CD4-positive, alpha-beta T cell treated with Interleukin-17A for 4 hours (primary cell): ENCODE data around the gene FRMD4B.

Experiments
- DNase-seq: peaks from one replicate; pipeline ENCODE4 v3.0.0-alpha.2; 2020; ENCODE audit warnings: mixed read lengths

Gene FRMD4B

GRCh38 chr3:69385723-69386555, at the start of gene FRMD4B:
TSS of gene FRMD4B (minus strand) at chr3:69386088. CDS start at chr3:69385989, 99 bp downstream.
- peak; percentile 7 for DNase-seq

- DNase-seq, result no peak
These were observed 48.1 kb upstream of the FRMD4B start for GRCh38 chr3:69433969-69434325.

GRCh38 chr3:69433121-69433968, 47.5 kb upstream of the FRMD4B start:
- no peak for DNase-seq

- no peak for DNase-seq
These were observed 42.9 kb upstream of the FRMD4B start for GRCh38 chr3:69428657-69429255.

GRCh38 chr3:69426967-69427304, 41.0 kb upstream of the FRMD4B start:
- DNase-seq, result no peak

GRCh38 chr3:69426291-69426966, 40.5 kb upstream of the FRMD4B start:
- DNase-seq, result no peak

- peak; percentile 13 for DNase-seq
These were observed 39.4 kb upstream of the FRMD4B start for GRCh38 chr3:69425249-69425648.

- DNase-seq, result no peak
These were observed 37.7 kb upstream of the FRMD4B start for GRCh38 chr3:69423463-69424155.

GRCh38 chr3:69422751-69423150, 36.9 kb upstream of the FRMD4B start:
- no peak for DNase-seq

GRCh38 chr3:69420781-69421520, 35.1 kb upstream of the FRMD4B start:
- DNase-seq, result no peak

- no peak for DNase-seq
These were observed 33.4 kb upstream of the FRMD4B start for GRCh38 chr3:69419276-69419675.

GRCh38 chr3:69417541-69418078, 31.7 kb upstream of the FRMD4B start:
- DNase-seq, result no peak

GRCh38 chr3:69413551-69414207, 27.8 kb upstream of the FRMD4B start:
- no peak for DNase-seq

- DNase-seq, result no peak
These were observed 25.5 kb upstream of the FRMD4B start for GRCh38 chr3:69411346-69411745.

GRCh38 chr3:69410301-69410700, 24.4 kb upstream of the FRMD4B start:
- peak; percentile 66 for DNase-seq

GRCh38 chr3:69409831-69410230, 23.9 kb upstream of the FRMD4B start:
- no peak for DNase-seq

- no peak for DNase-seq
These were observed 23.1 kb upstream of the FRMD4B start for GRCh38 chr3:69409011-69409410.

- no peak for DNase-seq
These were observed 22.7 kb upstream of the FRMD4B start for GRCh38 chr3:69408542-69408941.

- DNase-seq, result no peak
These were observed 22.0 kb upstream of the FRMD4B start for GRCh38 chr3:69407908-69408307.

- DNase-seq, result no peak
These were observed 20.3 kb upstream of the FRMD4B start for GRCh38 chr3:69406163-69406562.

GRCh38 chr3:69405067-69405466, 19.2 kb upstream of the FRMD4B start:
- DNase-seq, result no peak
